Stimulated activated CD4-positive, alpha-beta T cell treated with anti-CD3 and anti-CD28 coated beads, Interleukin-1b, Interleukin-23, amount 100 ng/mL, for 48 hours (primary cell): ENCODE data around the gene RNF25.

ENCODE experiments used
- DNase-seq: peaks from one replicate; pipeline ENCODE4 v3.0.0-alpha.2; 2020

RNF25 gene

DNA sequence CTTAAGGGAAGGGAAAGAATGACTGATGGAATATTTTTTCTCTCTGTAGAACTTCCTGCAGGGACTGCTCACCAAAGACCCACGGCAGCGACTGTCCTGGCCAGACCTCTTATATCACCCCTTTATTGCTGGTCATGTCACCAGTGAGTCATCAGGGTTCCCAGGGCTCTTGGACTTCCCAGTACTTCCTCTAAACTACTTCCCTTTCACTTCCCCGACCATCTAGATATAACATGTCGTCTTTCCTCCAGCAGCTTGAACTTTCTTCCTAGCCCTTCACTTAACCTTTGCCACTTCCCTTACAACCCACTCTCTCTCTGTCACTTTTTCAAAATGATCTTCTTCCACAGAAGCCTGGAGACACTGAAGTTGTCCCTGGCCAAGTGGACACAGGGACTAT lies 7.3 kb upstream of the RNF25 start:
- no peak for DNase-seq

DNA sequence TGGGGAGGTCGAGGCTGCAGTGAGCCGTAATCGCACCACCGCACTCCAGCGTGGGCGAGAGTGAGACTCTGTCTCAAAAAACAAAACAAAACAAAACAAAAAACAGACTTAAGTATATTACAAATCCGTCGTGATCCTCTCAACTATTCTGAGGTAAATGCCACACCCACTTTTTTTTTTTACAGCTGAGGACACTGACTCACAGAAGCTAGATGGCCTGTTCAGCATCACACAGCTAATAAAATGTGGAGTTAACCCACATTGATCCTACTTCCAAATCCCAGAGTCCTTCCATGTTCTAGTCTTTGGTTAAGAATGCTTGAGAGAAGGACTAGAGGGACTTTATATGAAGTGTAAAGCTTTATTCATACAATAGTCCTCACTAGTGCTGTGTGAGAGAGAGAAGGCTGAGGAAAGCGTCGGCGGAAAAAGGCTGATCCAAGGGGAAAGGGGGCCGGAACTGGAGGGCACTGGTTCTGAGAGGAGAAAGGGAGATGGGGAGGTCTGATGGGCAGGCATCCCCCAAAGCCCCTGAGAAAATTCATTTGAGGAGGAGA lies 627 bp downstream of the RNF25 start:
- DNase-seq = no peak

DNA sequence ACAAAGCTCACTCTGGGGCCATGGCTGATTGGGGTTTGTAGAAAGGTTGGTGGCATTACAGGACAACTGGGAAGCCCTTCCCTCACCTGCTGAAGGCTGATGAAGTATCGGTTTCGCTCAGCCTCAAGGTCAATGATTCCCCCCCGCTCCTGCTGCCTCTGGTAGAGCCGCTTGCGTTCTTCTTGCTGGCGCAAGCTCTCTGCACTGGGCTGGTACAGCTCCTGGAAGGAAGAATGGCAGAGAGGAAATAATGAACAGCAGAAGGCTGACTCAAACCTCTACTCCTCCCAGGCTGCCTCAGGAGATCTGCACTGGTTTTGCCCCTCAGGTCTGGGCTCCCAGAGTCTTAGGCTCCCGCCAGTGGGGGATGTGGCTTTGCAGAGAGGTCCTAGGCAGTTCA lies 7.1 kb downstream of the RNF25 start:
- no peak for DNase-seq

DNA sequence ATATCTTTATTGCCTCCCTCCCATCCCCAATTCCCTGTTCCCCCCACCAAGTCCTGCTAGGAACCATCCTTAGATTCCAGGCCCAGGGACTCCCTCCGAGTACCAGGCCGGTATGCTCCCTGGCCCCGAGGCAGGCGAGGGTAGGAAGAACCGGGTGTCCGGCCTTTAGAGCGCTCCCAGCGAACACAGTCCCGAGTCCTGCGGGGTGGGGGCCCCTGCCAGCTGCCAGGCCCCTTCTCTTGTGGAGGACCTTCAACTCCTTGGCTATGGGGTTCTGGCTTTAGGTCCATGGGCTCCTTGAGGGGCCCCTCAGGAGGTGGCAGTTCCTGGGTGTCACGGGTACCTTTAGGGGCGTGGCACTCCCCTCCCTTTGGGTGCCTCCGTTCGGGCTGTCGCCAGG lies 7.9 kb downstream of the RNF25 start:
- DNase-seq = no peak

DNA sequence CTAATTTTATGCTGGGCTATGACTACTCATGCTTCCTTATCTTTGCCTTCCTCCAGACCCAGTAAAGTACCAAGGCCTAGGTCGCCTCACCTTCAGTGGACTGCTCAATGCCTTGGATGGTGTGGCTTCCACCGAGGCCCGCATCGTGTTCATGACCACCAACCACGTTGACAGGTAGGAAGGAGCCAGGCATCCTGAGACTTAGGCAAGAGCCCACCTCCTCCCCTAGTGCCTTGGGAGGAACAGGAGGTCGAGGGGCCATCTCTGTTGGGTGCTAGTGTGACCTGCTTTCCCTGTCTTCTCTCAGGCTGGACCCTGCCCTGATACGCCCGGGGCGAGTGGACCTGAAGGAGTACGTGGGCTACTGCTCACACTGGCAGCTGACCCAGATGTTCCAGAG lies 9.0 kb downstream of the RNF25 start:
- no peak for DNase-seq

DNA sequence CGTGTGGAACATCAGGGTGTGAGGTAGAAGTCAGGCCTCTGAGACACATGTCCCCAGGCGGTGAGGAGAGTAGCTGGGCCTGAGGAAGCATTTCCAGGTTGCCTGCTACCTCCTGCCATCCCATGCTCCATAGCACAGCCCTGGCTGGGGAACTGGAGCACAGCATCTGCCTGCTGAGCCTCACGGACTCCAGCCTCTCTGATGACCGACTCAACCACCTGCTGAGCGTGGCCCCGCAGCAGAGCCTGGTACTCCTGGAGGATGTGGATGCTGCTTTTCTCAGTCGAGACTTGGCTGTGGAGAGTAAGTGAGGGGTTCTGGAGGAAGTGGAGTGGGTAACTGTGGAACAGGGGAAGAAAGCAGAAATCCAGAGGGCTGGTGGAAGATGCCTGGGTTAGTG lies 9.4 kb downstream of the RNF25 start:
- DNase-seq = no peak

DNA sequence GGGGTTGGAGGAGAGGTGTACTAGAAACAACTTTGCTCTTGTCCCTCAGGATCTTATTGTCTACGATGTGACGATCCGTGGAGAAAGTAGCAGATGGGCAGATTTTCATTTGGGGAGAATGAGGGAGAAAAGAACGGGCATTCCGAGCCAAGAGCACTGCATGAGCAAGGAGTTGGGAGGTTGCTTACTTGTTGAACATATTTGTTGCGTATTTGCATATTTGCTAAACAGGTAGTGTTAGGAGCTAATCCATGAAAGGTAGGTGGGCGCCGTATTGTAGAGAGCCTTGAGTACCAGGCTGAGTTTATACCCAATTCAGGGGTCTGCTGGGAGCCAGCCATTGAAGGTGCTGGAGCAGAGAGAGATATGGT lies 11.8 kb downstream of the RNF25 start:
- DNase-seq = no peak

DNA sequence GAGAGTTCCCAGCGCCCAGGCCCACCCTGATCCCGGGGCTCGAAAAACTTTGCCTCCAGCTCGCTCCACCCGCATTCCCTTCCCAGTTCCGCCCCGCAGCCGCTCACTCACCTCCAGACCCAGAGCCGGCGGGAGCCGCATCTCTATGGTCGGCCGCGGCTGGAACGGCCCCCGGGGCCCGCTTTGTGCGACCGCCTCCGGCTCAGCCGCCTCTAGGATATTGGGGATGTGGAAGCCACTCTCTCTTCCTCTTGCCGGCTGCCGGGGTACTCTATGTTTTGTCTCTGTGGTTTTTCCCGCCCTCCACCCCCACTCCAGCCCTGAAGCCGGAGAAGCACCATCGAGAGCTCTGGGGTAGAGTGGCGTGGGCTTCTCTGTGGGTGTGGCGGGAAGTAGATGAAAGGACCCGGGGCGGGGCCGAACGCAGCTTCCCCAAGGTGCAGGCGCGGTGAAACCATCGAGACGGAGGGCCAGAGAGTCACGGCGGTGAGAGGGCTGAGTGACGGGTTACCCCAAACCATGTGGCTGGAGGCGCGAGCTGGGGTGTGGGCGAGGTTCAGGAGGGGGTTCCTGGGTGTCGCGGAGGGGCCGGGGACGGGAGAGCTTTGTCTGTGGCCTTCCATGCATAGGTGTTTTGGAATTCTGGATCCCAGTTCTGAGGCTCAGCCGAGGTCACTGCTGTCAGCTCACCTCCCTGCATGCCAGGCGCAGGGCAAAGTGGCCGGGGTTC lies 12.4 kb downstream of the RNF25 start, which contains the start of the genes BCS1L and ZNF142:
Gene BCS1L (plus strand): TSS at position 426 of the 730 bp plus-strand sequence. CDS start 1,305 bp downstream, outside the sequence.
Gene ZNF142 (minus strand): TSS at position 366 of the 730 bp plus-strand sequence. CDS start 3,194 bp downstream, outside the sequence.
- DNase-seq = peak; percentile 96

DNA sequence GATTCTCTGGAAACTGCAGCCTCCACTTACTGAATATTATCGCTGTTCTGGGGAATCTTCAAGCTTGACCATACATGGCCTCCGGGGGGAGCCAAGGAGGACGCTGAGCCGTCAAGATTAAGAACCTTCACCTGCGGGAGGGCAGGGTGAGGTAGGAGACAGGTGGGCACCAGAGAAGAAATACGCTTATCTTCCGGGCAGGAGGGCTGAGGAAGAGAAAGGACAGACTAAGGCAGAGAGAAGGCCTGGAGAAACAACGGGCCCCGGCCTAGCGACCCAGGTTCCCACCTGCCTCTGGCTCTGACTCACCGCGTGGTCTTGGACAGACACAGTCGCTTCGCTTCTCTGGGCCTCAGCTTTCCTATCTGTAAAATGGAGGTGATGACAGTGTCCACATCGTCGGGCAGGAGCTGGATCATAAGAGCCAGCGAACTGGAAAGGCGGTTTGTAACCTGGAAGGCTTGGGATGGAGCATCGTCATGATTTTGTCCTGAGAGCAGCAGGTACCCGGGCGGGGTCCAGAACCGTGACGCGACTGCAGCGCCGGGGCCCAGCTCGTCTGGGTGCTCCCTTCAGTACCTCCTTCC lies 13.0 kb downstream of the RNF25 start:
- DNase-seq = peak; percentile 49

DNA sequence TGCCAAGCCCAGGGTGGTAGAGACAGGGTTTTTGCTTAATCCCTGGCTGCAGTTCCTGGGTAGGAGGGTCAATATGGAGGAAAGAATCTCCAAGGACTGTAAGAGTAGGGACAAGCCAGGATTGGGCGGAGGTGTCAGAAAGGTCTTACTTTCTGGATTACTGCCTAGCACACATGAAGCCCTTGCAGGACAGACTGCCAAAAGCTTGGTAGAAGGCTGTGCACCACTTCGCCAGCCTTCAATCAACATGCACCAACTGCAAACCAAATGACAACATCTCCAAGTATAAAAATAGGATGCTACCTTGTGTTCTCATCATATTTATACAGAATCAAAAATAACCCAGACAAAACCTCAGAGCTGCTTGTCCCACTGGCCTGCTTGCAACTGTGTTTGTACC lies 16.1 kb downstream of the RNF25 start:
- no peak for DNase-seq

DNA sequence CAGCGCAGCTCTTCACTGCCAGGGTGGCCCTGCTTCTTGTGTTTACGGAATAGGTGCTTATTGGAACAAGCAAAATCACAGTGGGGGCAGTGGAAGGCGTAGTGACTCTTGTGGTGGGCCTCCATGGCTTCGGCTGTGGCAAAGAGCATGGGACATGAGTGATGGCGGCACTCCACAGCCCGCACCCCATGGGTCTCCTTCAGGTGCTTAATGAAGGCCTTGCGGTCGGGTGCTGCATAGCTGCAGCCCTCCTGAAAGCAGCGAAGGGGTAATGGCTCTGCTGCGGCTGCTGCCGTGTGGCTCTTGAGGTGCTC lies 23.1 kb downstream of the RNF25 start:
- DNase-seq = no peak

DNA sequence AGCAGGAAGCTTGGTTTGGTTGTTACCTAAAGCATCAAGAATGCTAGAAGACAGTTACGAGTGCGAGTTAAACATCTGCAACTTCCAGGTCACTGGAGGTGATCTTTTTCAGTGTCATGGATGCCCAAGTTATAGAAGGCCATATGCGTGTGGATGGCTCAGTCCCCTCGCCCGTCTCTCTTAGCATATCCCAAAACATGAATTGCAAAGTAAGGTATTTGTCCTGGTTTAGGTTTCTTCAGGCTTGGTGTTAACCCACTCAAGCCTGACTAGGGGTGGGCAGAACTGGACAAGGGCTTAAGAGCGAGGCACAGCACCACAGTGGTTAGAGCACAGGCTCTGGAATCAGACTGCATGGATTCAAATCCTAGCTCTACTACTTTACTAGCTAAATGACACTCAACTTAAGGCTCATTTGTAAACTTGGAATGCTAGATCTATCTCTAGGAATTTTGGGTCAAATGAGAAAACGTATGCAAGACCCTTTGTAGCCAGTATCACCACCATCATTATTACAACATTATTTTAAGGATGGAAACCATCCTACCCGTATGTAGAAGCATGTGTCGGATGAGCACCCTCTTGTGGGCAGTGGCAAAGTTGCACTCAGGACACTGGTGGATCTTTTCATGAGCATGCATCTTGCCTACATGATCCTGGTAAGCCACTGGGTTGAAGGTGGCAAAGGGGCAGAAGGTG lies 23.6 kb downstream of the RNF25 start:
- peak; percentile 51 for DNase-seq

DNA sequence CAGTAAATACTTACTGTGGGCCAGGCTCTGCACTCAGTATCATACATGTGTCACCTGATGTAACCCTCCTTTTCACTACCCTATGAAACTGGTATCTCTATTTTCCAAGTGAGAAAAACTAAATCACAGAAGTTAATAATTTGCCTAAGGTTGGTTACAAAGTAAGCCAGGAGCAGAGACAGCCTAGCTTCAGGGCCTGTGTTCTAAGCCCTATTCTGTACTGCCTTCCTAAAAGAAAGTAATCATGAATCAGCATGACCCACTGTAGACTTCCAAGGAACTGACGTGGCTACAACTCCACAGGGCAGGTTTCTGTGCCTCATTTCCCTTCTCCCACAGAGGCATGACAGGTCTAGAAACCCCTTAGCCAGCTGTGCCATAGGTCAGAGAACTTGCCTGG lies 26.7 kb downstream of the RNF25 start:
- no peak for DNase-seq

DNA sequence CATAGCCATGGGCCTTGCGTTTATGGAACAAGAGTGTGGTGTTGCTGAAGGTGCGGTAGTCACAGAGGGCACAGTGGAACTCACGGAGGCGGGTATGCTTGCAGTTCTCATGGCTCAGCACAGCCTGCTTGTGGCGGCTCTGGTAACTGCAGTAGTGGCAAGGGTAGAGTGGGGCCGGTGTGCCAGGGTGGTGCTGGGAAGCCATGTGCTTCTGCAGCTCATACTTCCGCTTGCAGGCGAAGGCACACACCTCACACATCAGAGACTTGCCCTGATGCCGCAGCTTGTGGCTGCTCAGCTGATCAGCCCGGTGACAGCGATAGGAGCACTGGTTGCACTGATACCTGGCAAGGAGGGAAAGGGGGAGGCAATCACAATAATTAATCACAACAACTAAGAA lies 27.1 kb downstream of the RNF25 start:
- DNase-seq = no peak

DNA sequence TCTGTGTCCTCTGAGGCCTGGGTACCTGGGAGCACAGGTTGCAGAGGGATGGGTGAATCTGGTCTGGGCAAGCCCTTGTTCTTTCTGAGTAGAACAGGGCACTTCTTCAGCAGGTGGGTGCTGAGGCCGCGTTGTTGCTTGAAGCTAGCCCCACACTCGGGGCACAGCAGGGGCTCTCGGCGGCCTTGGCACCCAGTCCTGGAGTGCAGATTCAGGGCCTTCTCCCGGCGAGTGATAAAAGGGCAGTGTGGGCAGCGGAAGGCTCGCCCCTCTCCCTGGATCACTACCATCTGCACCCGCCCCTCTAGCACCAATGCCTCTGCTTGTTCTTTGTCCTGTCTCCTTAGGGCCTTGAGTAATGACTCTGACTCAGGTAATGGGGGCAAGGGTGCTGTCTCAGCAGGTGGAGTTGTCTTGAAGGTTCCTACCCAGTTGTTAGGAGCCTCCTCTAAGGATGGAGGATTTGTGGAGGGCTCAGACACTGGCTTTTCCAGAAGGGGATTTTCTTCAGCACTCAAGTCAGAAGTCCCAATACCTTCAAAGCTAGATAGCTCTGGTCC lies 28.0 kb downstream of the RNF25 start:
- DNase-seq = no peak

DNA sequence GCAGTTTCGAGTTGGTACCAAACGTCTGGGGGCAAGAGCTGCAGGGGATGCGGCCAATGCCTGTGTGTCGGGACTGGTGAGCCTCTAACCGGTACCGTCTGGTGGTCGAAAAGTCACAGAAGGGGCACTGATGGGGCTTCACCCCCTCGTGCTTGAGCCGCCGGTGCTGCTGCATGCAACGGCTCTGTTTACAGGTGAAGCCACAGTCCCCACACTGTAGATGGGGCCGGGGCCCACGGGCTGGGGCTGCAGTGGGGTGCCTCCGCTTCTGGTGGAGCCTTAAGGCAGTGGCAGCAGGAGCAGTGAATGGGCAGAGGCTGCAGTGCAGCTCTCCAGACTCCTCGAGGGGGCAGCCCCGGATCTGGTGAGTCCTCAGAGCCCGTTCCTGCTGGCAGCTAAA lies 29.0 kb downstream of the RNF25 start:
- DNase-seq = no peak

DNA sequence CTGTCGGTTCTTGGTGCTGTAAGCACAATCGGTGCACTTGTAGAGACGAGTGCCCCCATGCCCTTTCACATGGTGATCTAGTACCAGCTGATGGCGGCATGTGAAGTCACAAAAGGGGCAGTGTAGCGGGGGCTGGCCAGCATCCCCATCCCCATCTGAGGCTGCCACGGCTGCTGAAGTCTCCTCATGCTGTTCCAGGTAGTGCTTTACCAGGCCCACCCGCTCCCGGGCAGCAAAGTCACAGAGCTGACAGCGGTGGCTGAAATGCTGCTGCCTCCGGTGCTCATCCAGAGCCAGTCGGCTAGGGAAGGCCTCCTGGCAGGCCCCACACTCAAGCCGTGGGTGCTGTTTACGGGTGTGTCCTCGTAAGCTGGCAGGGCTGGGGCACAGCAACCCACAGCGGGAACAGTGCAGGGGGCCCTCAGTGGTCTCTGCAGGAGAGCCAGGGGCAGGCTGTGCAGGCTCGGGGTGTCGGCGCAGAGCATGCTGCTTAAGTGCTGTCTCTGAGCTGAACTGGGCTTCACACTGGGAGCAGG lies 29.6 kb downstream of the RNF25 start:
- no peak for DNase-seq

DNA sequence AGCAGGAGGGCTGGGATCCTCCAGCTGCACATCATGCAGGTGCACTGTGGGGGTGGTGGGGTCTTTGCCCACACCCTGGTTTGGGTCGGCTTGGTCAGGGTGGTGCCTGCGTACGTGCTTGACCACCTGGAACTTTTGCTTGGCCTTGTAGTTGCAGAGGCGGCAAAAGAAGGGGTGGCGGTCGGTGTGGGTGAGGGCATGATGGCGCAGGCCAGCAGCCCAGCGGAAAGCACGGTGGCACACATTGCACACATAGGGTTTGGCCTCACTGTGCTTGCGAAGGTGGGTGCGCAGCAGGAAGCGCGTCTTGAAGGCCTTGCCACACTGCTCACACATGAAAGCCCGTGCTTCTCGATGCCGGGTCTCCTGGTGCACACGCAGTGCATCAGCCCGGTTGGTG lies 33.4 kb downstream of the RNF25 start:
- DNase-seq = no peak

DNA sequence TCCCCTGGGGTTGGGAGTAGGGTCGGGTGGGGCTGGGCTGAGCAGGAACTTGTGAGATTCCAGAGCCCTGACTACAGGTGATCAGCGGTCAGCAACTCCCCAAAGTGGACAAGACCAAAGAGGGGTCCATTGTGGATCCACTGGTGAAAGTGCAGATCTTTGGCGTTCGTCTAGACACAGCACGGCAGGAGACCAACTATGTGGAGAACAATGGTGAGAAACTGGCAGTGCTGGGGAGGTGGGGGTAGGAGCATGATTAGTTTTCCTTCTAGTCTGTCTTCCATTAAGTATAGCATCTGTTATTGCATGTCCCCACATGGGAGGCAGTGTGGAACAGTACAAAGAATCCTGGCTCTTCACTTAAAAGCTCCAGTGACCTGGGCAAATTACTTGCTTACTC lies 36.1 kb downstream of the RNF25 start:
- no peak for DNase-seq

DNA sequence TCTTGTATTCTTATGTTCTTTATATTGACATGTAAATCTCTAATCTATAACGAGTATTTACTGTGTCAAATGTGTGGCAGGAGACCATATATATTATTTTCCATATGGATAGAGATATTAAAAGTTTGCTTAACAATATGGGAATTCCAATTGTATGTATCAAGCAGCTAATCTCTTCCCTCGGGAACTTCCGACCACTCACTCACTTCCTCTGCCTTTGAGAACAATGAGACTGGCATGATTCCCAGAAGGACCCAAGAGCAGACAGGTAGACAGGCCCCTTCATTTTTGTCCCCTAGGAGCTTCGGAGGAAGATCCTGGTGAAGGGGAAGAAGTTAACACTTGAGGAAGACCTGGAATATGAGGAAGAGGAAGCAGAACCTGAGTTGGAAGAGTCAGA lies 40.0 kb downstream of the RNF25 start:
- no peak for DNase-seq

DNA sequence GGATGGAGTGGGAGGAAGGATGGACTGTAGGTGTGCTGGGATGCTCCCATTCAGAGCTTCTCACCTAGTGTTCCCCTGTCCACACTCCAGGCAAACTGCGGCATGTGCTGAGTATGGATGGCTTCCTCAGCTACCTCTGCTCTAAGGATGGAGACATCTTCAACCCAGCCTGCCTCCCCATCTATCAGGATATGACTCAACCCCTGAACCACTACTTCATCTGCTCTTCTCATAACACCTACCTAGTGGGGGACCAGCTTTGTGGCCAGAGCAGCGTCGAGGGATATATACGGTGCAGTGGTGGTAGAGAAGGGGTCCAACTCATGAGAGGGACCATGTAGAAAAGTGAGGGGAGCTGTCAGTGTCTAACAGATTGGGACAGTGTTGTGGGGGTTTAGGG lies 43.9 kb downstream of the RNF25 start:
- DNase-seq = no peak

DNA sequence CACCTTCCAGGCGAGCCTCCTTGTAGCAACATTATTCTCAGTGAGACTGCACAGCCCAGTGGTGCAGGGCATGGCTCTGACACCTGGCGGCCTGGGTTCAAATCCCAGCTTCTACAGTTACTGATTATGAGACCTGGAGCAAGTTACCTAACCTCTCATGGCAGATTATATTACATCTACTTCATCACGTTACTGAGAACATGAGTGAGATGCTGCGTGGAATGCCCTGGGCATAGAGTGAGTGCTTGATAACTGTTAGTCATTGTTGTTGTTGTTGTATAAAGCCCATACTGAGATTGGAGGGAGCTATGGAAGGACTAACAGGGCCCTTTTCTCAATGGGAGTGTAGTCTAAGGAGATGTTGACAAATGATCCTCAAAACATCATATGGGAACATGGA lies 45.4 kb downstream of the RNF25 start:
- DNase-seq = no peak

DNA sequence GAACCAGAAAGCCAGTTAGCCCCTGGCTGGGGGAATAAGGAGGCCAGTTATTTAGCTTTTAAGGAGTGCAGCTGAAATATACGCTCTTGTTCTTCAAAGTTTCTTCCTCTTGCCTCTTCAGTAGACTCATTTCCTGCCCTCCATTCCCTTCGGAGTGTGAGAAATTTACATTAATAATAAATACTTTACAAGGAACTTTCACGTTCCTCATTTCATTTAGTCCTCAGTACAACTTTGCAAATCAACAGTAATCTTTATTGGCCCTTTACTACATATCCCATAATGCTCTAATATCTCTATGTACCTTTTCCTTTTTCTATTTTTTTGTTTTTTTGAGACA lies 48.5 kb downstream of the RNF25 start:
- no peak for DNase-seq
